Measurements from ENCODE around the gene WDPCP.
"Not testable (repeated sequence)": the region's sequence is repeated elsewhere in the genome, so short reads cannot be mapped to it uniquely, and the experiment has no call there.

WDPCP gene

GRCh38 chr2:63497576-63497975 is 90.7 kb downstream of the WDPCP start:
- ATAC-seq (replicated peaks) (no peak), DNase-seq (no peak)
- Mint-ChIP-seq H3K36me3 (ENCODE audit: insufficient read depth) (no peaks in the 10 kb centered on the region), H3K27ac (no peak overlapping the region), H3K27me3 (no peaks in the 10 kb centered on the region), H3K4me1 (ENCODE audit: low read depth in 2 of 2) (peaks cover 2 to 8% of the 10 kb centered on the region in 2 donors), H3K9me3 (no peaks in the 10 kb centered on the region), H3K4me3 (no peak overlapping the region)

GRCh38 chr2:63494968-63495367 is 93.3 kb downstream of the WDPCP start:
- no peak for DNase-seq
- H3K9me3 Mint-ChIP-seq, result no peaks in the 10 kb centered on the region
- ATAC-seq (replicated peaks), result no peak

GRCh38 chr2:63494100-63494499 is 94.2 kb downstream of the WDPCP start:
- no peak for ATAC-seq (replicated peaks)
- Mint-ChIP-seq H3K27me3 (no peaks in the 10 kb centered on the region), H3K4me1 (ENCODE audit: low read depth in 2 of 2) (peaks cover 2 to 7% of the 10 kb centered on the region in 2 donors), H3K27ac (no peak overlapping the region), H3K9me3 (no peaks in the 10 kb centered on the region), H3K4me3 (no peak overlapping the region), H3K36me3 (ENCODE audit: insufficient read depth) (peaks cover 3% of the 10 kb centered on the region)
- DNase-seq, result no peak

More at GRCh38 chr2:63494968-63495367, 93.3 kb downstream of the WDPCP start:
- peaks cover 2 to 8% of the 10 kb centered on the region in 2 donors for H3K4me1 Mint-ChIP-seq (ENCODE audit: low read depth in 2 of 2)
- no peak overlapping the region for H3K4me3 Mint-ChIP-seq
- no peak overlapping the region for H3K27ac Mint-ChIP-seq
- H3K27me3 Mint-ChIP-seq, result no peaks in the 10 kb centered on the region
- peaks cover 3% of the 10 kb centered on the region for H3K36me3 Mint-ChIP-seq (ENCODE audit: insufficient read depth)

GRCh38 chr2:63488118-63488713 is 100.1 kb downstream of the WDPCP start:
- DNase-seq (no peak), ATAC-seq (replicated peaks) (no peak)
- Mint-ChIP-seq H3K4me1 (ENCODE audit: low read depth in 2 of 2) (no peaks in the 10 kb centered on the region), H3K27ac (no peak overlapping the region), H3K4me3 (no peak overlapping the region), H3K36me3 (ENCODE audit: insufficient read depth) (peaks cover 3% of the 10 kb centered on the region), H3K9me3 (no peaks in the 10 kb centered on the region), H3K27me3 (no peaks in the 10 kb centered on the region)

GRCh38 chr2:63486861-63487290 is 101.4 kb downstream of the WDPCP start:
- no peak overlapping the region for H3K27ac Mint-ChIP-seq
- H3K4me1 Mint-ChIP-seq (ENCODE audit: low read depth in 2 of 2), result no peaks in the 10 kb centered on the region
- DNase-seq (no peak), ATAC-seq (replicated peaks) (no peak)
- H3K27me3 Mint-ChIP-seq, result no peaks in the 10 kb centered on the region
- H3K36me3 Mint-ChIP-seq (ENCODE audit: insufficient read depth), result peaks cover 3% of the 10 kb centered on the region
- H3K4me3 Mint-ChIP-seq, result no peak overlapping the region
- no peaks in the 10 kb centered on the region for H3K9me3 Mint-ChIP-seq

GRCh38 chr2:63484901-63485300 is 103.4 kb downstream of the WDPCP start:
- ATAC-seq (replicated peaks) (no peak), DNase-seq (no peak)
- H3K4me1 Mint-ChIP-seq (ENCODE audit: low read depth in 2 of 2), result no peaks in the 10 kb centered on the region
- no peaks in the 10 kb centered on the region for H3K9me3 Mint-ChIP-seq
- no peaks in the 10 kb centered on the region for H3K36me3 Mint-ChIP-seq (ENCODE audit: insufficient read depth)
- no peak overlapping the region for H3K4me3 Mint-ChIP-seq
- H3K27me3 Mint-ChIP-seq, result no peaks in the 10 kb centered on the region
- H3K27ac Mint-ChIP-seq, result no peak overlapping the region

- Mint-ChIP-seq H3K4me1 (ENCODE audit: low read depth in 2 of 2) (no peaks in the 10 kb centered on the region), H3K9me3 (no peaks in the 10 kb centered on the region), H3K36me3 (ENCODE audit: insufficient read depth) (no peaks in the 10 kb centered on the region), H3K27me3 (no peaks in the 10 kb centered on the region), H3K4me3 (no peak overlapping the region), H3K27ac (no peak overlapping the region)
- no peak for ATAC-seq (replicated peaks)
- DNase-seq, result no peak
Observed at GRCh38 chr2:63484481-63484880, 103.8 kb downstream of the WDPCP start.

GRCh38 chr2:63477686-63478085 is 110.6 kb downstream of the WDPCP start:
- no peak for DNase-seq
- Mint-ChIP-seq H3K4me1 (ENCODE audit: low read depth in 2 of 2) (no peaks in the 10 kb centered on the region), H3K9me3 (no peaks in the 10 kb centered on the region), H3K27ac (no peak overlapping the region), H3K4me3 (no peak overlapping the region), H3K27me3 (no peaks in the 10 kb centered on the region), H3K36me3 (ENCODE audit: insufficient read depth) (no peaks in the 10 kb centered on the region)
- no peak for ATAC-seq (replicated peaks)

- H3K27ac Mint-ChIP-seq; ATAC-seq (replicated peaks); H3K4me1 Mint-ChIP-seq (ENCODE audit: low read depth in 2 of 2); H3K4me3 Mint-ChIP-seq; H3K36me3 Mint-ChIP-seq (ENCODE audit: insufficient read depth); DNase-seq; H3K27me3 Mint-ChIP-seq: not testable (repeated sequence)
- H3K9me3 Mint-ChIP-seq, result peaks cover 7 to 11% of the 10 kb centered on the region in 2 donors
Observed at GRCh38 chr2:63469313-63469712, 119.0 kb downstream of the WDPCP start.

- ATAC-seq (replicated peaks), result no peak
- Mint-ChIP-seq H3K4me3 (no peak overlapping the region), H3K4me1 (ENCODE audit: low read depth in 2 of 2) (no peaks in the 10 kb centered on the region), H3K27ac (no peak overlapping the region), H3K36me3 (ENCODE audit: insufficient read depth) (no peaks in the 10 kb centered on the region), H3K9me3 (peaks cover 7 to 11% of the 10 kb centered on the region in 2 donors), H3K27me3 (no peaks in the 10 kb centered on the region)
- DNase-seq, result no peak
Observed at GRCh38 chr2:63465633-63466032, 122.6 kb downstream of the WDPCP start.

- Mint-ChIP-seq H3K27me3 (no peaks in the 10 kb centered on the region), H3K4me1 (ENCODE audit: low read depth in 2 of 2) (no peaks in the 10 kb centered on the region), H3K4me3 (no peak overlapping the region), H3K27ac (no peak overlapping the region), H3K9me3 (no peaks in the 10 kb centered on the region), H3K36me3 (ENCODE audit: insufficient read depth) (no peaks in the 10 kb centered on the region)
- ATAC-seq (replicated peaks) (no peak), DNase-seq (no peak)
Observed at GRCh38 chr2:63463142-63463541, 125.1 kb downstream of the WDPCP start.

- Mint-ChIP-seq H3K27ac (no peak overlapping the region), H3K27me3 (no peaks in the 10 kb centered on the region), H3K36me3 (ENCODE audit: insufficient read depth) (no peaks in the 10 kb centered on the region), H3K9me3 (no peaks in the 10 kb centered on the region), H3K4me3 (no peak overlapping the region), H3K4me1 (ENCODE audit: low read depth in 2 of 2) (peaks cover 7 to 29% of the 10 kb centered on the region in 2 donors)
- no peak for ATAC-seq (replicated peaks)
- DNase-seq, result no peak
Observed at GRCh38 chr2:63446658-63447057, 141.6 kb downstream of the WDPCP start.

- Mint-ChIP-seq H3K27me3 (no peaks in the 10 kb centered on the region), H3K4me3 (peak overlapping the region; percentile 12 to 65), H3K9me3 (no peaks in the 10 kb centered on the region), H3K4me1 (ENCODE audit: low read depth in 2 of 2) (peaks cover 0 to 22% of the 10 kb centered on the region in 2 donors), H3K27ac (peak overlapping the region; percentile 11 to 86), H3K36me3 (ENCODE audit: insufficient read depth) (no peaks in the 10 kb centered on the region)
- ATAC-seq (replicated peaks), result no peak
- DNase-seq, result no peak
Observed at GRCh38 chr2:63444565-63445288, 143.6 kb downstream of the WDPCP start.

- peaks cover 0 to 19% of the 10 kb centered on the region in 2 donors for H3K4me1 Mint-ChIP-seq (ENCODE audit: low read depth in 2 of 2)
- H3K36me3 Mint-ChIP-seq (ENCODE audit: insufficient read depth), result no peaks in the 10 kb centered on the region
- no peak overlapping the region for H3K27ac Mint-ChIP-seq
- no peaks in the 10 kb centered on the region for H3K27me3 Mint-ChIP-seq
- DNase-seq (no peak), ATAC-seq (replicated peaks) (no peak)
- no peaks in the 10 kb centered on the region for H3K9me3 Mint-ChIP-seq
- no peak overlapping the region for H3K4me3 Mint-ChIP-seq
Observed at GRCh38 chr2:63440612-63441011, 147.7 kb downstream of the WDPCP start.
